Measurements from ENCODE around the gene MUC4.

DNA sequence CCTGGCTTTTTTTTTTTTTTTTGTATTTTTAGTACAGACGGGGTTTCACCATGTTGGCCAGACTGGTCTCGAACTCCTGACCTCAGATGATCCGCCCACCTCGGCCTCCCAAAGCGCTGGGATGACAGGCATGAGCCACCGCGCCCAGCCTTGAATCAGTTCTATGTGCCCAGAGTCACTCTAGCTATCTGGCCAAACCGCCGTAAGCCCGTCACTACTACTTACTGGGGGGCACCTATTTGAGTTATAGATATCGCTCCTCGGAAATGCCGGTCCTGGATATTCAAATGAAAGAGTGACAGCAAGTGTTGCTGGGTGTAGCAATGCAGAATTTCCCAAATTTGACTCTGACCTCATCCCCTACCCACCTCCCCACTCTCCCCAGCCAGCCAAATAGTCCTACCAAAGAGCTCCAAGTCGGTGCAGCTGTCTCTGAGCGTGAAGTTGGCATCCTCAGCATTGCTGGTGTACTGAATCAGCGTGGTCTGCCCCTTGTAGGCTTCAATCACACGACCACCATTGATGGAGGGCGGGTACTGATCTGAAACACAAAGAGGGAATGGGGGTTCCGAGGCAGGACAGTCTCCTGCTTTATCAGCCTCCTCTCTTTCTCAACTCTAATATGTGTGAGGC is 52.9 kb downstream of the MUC4 start:
- TF ChIP-seq MYC (IDR thresholded peaks at IDR 0.05; ENCODE audit: low read depth, low read length), result no peak
- TF ChIP-seq, protein P1, sequence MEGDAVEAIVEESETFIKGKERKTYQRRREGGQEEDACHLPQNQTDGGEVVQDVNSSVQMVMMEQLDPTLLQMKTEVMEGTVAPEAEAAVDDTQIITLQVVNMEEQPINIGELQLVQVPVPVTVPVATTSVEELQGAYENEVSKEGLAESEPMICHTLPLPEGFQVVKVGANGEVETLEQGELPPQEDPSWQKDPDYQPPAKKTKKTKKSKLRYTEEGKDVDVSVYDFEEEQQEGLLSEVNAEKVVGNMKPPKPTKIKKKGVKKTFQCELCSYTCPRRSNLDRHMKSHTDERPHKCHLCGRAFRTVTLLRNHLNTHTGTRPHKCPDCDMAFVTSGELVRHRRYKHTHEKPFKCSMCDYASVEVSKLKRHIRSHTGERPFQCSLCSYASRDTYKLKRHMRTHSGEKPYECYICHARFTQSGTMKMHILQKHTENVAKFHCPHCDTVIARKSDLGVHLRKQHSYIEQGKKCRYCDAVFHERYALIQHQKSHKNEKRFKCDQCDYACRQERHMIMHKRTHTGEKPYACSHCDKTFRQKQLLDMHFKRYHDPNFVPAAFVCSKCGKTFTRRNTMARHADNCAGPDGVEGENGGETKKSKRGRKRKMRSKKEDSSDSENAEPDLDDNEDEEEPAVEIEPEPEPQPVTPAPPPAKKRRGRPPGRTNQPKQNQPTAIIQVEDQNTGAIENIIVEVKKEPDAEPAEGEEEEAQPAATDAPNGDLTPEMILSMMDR (IDR thresholded peaks at IDR 0.05; ENCODE audit: low read depth, low read length), result no peak
- TF ChIP-seq POLR2A (IDR thresholded peaks at IDR 0.05; ENCODE audit: extremely low read depth, insufficient read length), result no peak
- TF ChIP-seq, protein P2, sequence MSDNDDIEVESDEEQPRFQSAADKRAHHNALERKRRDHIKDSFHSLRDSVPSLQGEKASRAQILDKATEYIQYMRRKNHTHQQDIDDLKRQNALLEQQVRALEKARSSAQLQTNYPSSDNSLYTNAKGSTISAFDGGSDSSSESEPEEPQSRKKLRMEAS (IDR thresholded peaks at IDR 0.05; ENCODE audit: low read depth, low read length), result no peak
